ENCODE data around the gene ARHGAP26. TPM values are rescaled to one million over a fixed set of nuclear protein-coding genes. Genes with fewer than 3 reads are reported as not detected.
A peak's percentile ranks its signal among the peaks of the same experiment; 100 is the strongest.

Gene ARHGAP26
- total and polyA plus RNA-seq, 4 experiments from 2014 or later: 2.0 to 22.7 (median 17.3) TPM

DNA sequence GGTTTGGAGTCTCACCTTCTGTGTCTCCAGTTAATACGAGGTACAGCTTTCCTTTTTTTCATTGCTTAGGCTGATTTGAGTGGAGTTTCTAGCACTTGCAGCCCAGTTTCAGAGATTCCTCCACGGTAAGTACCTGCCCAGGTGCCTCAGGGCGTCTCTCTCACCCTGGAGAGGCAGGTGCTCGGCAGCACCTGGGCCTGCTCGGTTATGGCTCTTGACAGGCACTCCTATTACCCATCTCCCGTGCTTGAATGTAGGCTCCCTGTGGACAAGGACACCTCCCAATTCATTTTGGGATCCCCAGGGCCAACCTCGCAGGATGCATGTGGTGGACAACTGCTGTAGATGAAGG lies 489.1 kb downstream of the ARHGAP26 start:
- intact Hi-C loops (cut with micrococcal nuclease): no loop called here
- Histone ChIP-seq H3K27me3 (ENCODE audit: insufficient read depth, low read length) (no peaks in the 10 kb centered on the region), H3K4me1 (ENCODE audit: insufficient read depth, low read length) (no peaks in the 10 kb centered on the region), H3K4me3 (ENCODE audit: low read length in 2 of 2) (no peak overlapping the region), H3K9me3 (ENCODE audit: control insufficient read depth in 1 of 2, low read length in 2 of 2) (no peaks in the 10 kb centered on the region), H3K27ac (ENCODE audit: low read depth, low read length) (no peak overlapping the region), H3K36me3 (ENCODE audit: insufficient read depth, low read length) (no peaks in the 10 kb centered on the region)
- H3K27me3 Mint-ChIP-seq: no peaks in the 10 kb centered on the region
- H3K4me3 Mint-ChIP-seq: no peak overlapping the region
- H3K36me3 Mint-ChIP-seq: no peaks in the 10 kb centered on the region
- ChIA-PET CTCF (ENCODE audit: partially characterized antibody) (no interaction called here), POLR2A (ENCODE audit: partially characterized antibody) (no interaction called here)
- H3K27ac Mint-ChIP-seq: no peak overlapping the region
- H3K9me3 Mint-ChIP-seq: no peaks in the 10 kb centered on the region
- DNase-seq: no peak
- H3K4me1 Mint-ChIP-seq: peaks cover 0 to 2% (median 0%) of the 10 kb centered on the region in 4 donors

- Mint-ChIP-seq H3K4me3 (no peak overlapping the region), H3K9me3 (peaks cover 0 to 11% (median 7%) of the 10 kb centered on the region in 8 donors), H3K27ac (no peak overlapping the region), H3K4me1 (peaks cover 0 to 2% (median 0%) of the 10 kb centered on the region in 4 donors), H3K27me3 (no peaks in the 10 kb centered on the region), H3K36me3 (peaks cover 0 to 2% of the 10 kb centered on the region in 2 donors)
- H3K27ac ChIP-seq (ENCODE audit: low read depth, low read length): no peak overlapping the region
- H3K4me1 ChIP-seq (ENCODE audit: insufficient read depth, low read length): no peaks in the 10 kb centered on the region
- H3K27me3 ChIP-seq (ENCODE audit: insufficient read depth, low read length): no peaks in the 10 kb centered on the region
- H3K36me3 ChIP-seq (ENCODE audit: insufficient read depth, low read length): no peaks in the 10 kb centered on the region
- no peak overlapping the region for H3K4me3 ChIP-seq (ENCODE audit: low read length in 2 of 2)
- no peaks in the 10 kb centered on the region for H3K9me3 ChIP-seq (ENCODE audit: control insufficient read depth in 1 of 2, low read length in 2 of 2)
- intact Hi-C loops (cut with micrococcal nuclease): no loop called here
- ChIA-PET POLR2A (ENCODE audit: partially characterized antibody) (no interaction called here), CTCF (ENCODE audit: partially characterized antibody) (no interaction called here)
- DNase-seq: no peak
Measured at GRCh38 chr5:143261748-143262392, 491.7 kb downstream of the ARHGAP26 start.

- peaks cover under 1 to 18% (median 12%) of the 10 kb centered on the region in 8 donors for H3K9me3 Mint-ChIP-seq
- ChIA-PET CTCF (ENCODE audit: partially characterized antibody) (no interaction called here), POLR2A (ENCODE audit: partially characterized antibody) (no interaction called here)
- intact Hi-C loops (cut with micrococcal nuclease): no loop called here
- H3K27ac Mint-ChIP-seq: no peak overlapping the region
- H3K9me3 ChIP-seq (ENCODE audit: control insufficient read depth in 1 of 2, low read length in 2 of 2): no peaks in the 10 kb centered on the region
- H3K27me3 ChIP-seq (ENCODE audit: insufficient read depth, low read length): no peaks in the 10 kb centered on the region
- no peak overlapping the region for H3K27ac ChIP-seq (ENCODE audit: low read depth, low read length)
- no peak for DNase-seq
- peaks cover 0 to 2% (median 0%) of the 10 kb centered on the region in 4 donors for H3K4me1 Mint-ChIP-seq
- H3K36me3 Mint-ChIP-seq: peaks cover under 1 to 2% of the 10 kb centered on the region in 2 donors
- H3K36me3 ChIP-seq (ENCODE audit: insufficient read depth, low read length): no peaks in the 10 kb centered on the region
- no peak overlapping the region for H3K4me3 Mint-ChIP-seq
- no peaks in the 10 kb centered on the region for H3K4me1 ChIP-seq (ENCODE audit: insufficient read depth, low read length)
- H3K4me3 ChIP-seq (ENCODE audit: low read length in 2 of 2): no peak overlapping the region
- no peaks in the 10 kb centered on the region for H3K27me3 Mint-ChIP-seq
Measured at GRCh38 chr5:143262393-143263174, 492.4 kb downstream of the ARHGAP26 start.

- no peaks in the 10 kb centered on the region for H3K27me3 ChIP-seq (ENCODE audit: insufficient read depth, low read length)
- peaks cover 4 to 7% of the 10 kb centered on the region in 2 donors for H3K36me3 Mint-ChIP-seq
- H3K4me1 Mint-ChIP-seq: peaks cover 0 to 2% (median 0%) of the 10 kb centered on the region in 4 donors
- no peak for DNase-seq
- H3K27ac ChIP-seq (ENCODE audit: low read depth, low read length): no peak overlapping the region
- ChIA-PET CTCF (ENCODE audit: partially characterized antibody) (no interaction called here), POLR2A (ENCODE audit: partially characterized antibody) (no interaction called here)
- no peaks in the 10 kb centered on the region for H3K36me3 ChIP-seq (ENCODE audit: insufficient read depth, low read length)
- H3K4me3 ChIP-seq (ENCODE audit: low read length in 2 of 2): no peak overlapping the region
- H3K27me3 Mint-ChIP-seq: no peaks in the 10 kb centered on the region
- H3K9me3 Mint-ChIP-seq: peaks cover 2 to 26% (median 19%) of the 10 kb centered on the region in 8 donors
- peak overlapping the region in 2 of 7 donors; percentile 54 to 59 for H3K27ac Mint-ChIP-seq
- H3K4me3 Mint-ChIP-seq: no peak overlapping the region
- intact Hi-C loops (cut with micrococcal nuclease): no loop called here
- no peaks in the 10 kb centered on the region for H3K4me1 ChIP-seq (ENCODE audit: insufficient read depth, low read length)
- H3K9me3 ChIP-seq (ENCODE audit: control insufficient read depth in 1 of 2, low read length in 2 of 2): no peaks in the 10 kb centered on the region
Measured at GRCh38 chr5:143263272-143263810, 493.2 kb downstream of the ARHGAP26 start.

- Histone ChIP-seq H3K36me3 (ENCODE audit: insufficient read depth, low read length) (no peaks in the 10 kb centered on the region), H3K27ac (ENCODE audit: low read depth, low read length) (no peak overlapping the region), H3K9me3 (ENCODE audit: control insufficient read depth in 1 of 2, low read length in 2 of 2) (no peaks in the 10 kb centered on the region), H3K4me1 (ENCODE audit: insufficient read depth, low read length) (no peaks in the 10 kb centered on the region), H3K27me3 (ENCODE audit: insufficient read depth, low read length) (no peaks in the 10 kb centered on the region), H3K4me3 (ENCODE audit: low read length in 2 of 2) (no peak overlapping the region)
- H3K27me3 Mint-ChIP-seq: no peaks in the 10 kb centered on the region
- H3K36me3 Mint-ChIP-seq: peaks cover 8 to 11% of the 10 kb centered on the region in 2 donors
- ChIA-PET CTCF (ENCODE audit: partially characterized antibody) (no interaction called here), POLR2A (ENCODE audit: partially characterized antibody) (no interaction called here)
- no peaks in the 10 kb centered on the region for H3K4me1 Mint-ChIP-seq
- DNase-seq: no peak
- no peak overlapping the region for H3K4me3 Mint-ChIP-seq
- intact Hi-C loops (cut with micrococcal nuclease): no loop called here
- peaks cover 2 to 44% (median 36%) of the 10 kb centered on the region in 8 donors for H3K9me3 Mint-ChIP-seq
- peak overlapping the region in 1 of 7 donors; percentile 80 for H3K27ac Mint-ChIP-seq
Measured at GRCh38 chr5:143265995-143266394, 495.8 kb downstream of the ARHGAP26 start.

- H3K9me3 ChIP-seq (ENCODE audit: control insufficient read depth in 1 of 2, low read length in 2 of 2): no peaks in the 10 kb centered on the region
- no peak overlapping the region for H3K27ac ChIP-seq (ENCODE audit: low read depth, low read length)
- no peak overlapping the region for H3K4me3 ChIP-seq (ENCODE audit: low read length in 2 of 2)
- H3K36me3 ChIP-seq (ENCODE audit: insufficient read depth, low read length): no peaks in the 10 kb centered on the region
- H3K27me3 Mint-ChIP-seq: no peaks in the 10 kb centered on the region
- no peak for DNase-seq
- ChIA-PET POLR2A (ENCODE audit: partially characterized antibody) (no interaction called here), CTCF (ENCODE audit: partially characterized antibody) (no interaction called here)
- no peaks in the 10 kb centered on the region for H3K27me3 ChIP-seq (ENCODE audit: insufficient read depth, low read length)
- H3K4me1 ChIP-seq (ENCODE audit: insufficient read depth, low read length): no peaks in the 10 kb centered on the region
- no peaks in the 10 kb centered on the region for H3K4me1 Mint-ChIP-seq
- H3K9me3 Mint-ChIP-seq: peaks cover 2 to 44% (median 38%) of the 10 kb centered on the region in 8 donors
- H3K4me3 Mint-ChIP-seq: no peak overlapping the region
- no peak overlapping the region for H3K27ac Mint-ChIP-seq
- intact Hi-C loops (cut with micrococcal nuclease): no loop called here
- peaks cover 8 to 11% of the 10 kb centered on the region in 2 donors for H3K36me3 Mint-ChIP-seq
Measured at GRCh38 chr5:143267186-143267585, 497.0 kb downstream of the ARHGAP26 start.

DNA sequence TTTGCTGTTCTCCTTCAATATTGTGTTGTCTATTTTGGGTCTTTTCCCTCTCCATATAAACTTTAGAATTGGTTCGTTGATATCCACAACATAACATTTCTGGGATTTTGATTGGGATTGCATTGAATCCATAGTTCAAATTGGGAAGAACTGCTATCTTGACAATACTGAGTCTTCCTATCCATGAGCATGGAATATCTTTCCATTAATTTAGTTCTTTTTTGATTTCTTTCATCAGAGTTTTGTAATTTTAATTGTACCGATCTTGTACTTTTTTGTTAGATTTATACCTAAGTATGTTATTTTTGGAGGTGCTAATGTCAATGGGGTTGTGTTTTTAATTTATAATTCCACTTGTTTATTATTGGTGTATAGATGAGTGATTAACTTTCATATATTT lies 498.2 kb downstream of the ARHGAP26 start:
- POLR2A ChIA-PET (ENCODE audit: partially characterized antibody): interaction anchor here (0.6 to 0.7 kb wide), 2 partner anchors 43 to 147 kb away, joined by 3 to 4 read pairs; no protein-coding TSS in a partner anchor
- peaks cover 2 to 44% (median 38%) of the 10 kb centered on the region in 8 donors for H3K9me3 Mint-ChIP-seq

More for the DNA sequence above, 498.2 kb downstream of the ARHGAP26 start:
- Histone ChIP-seq H3K27me3 (ENCODE audit: insufficient read depth, low read length) (no peaks in the 10 kb centered on the region), H3K9me3 (ENCODE audit: control insufficient read depth in 1 of 2, low read length in 2 of 2) (no peaks in the 10 kb centered on the region), H3K4me1 (ENCODE audit: insufficient read depth, low read length) (no peaks in the 10 kb centered on the region), H3K27ac (ENCODE audit: low read depth, low read length) (no peak overlapping the region), H3K4me3 (ENCODE audit: low read length in 2 of 2) (no peak overlapping the region), H3K36me3 (ENCODE audit: insufficient read depth, low read length) (no peaks in the 10 kb centered on the region)
- no peaks in the 10 kb centered on the region for H3K4me1 Mint-ChIP-seq
- no peak for DNase-seq
- H3K27me3 Mint-ChIP-seq: no peaks in the 10 kb centered on the region
- intact Hi-C loops (cut with micrococcal nuclease): no loop called here
- H3K4me3 Mint-ChIP-seq: no peak overlapping the region
- no peak overlapping the region for H3K27ac Mint-ChIP-seq
- peaks cover 11 to 13% of the 10 kb centered on the region in 2 donors for H3K36me3 Mint-ChIP-seq
- CTCF ChIA-PET (ENCODE audit: partially characterized antibody): no interaction called here
